GM18507 (cell line): ENCODE measurements around the gene IGFBP6.
"Not testable (repeated sequence)": the region's sequence is repeated elsewhere in the genome, so short reads cannot be mapped to it uniquely, and the experiment has no call there.

Source experiments
- DNase-seq: peaks from one replicate; pipeline ENCODE4 v3.0.0; 2011; ENCODE audit warnings: low read depth; ENCODE audit not compliant: insufficient read length; ENCODE audit errors: extremely low spot score
- FAIRE-seq: peaks from 2 replicates; lab custom pipeline; 2011; peaks lifted over from hg19 to GRCh38; lab: Jason Lieb, UNC

Gene IGFBP6

GRCh38 chr12:53094394-53094787, 3.1 kb upstream of the IGFBP6 start:
- FAIRE-seq (no peak), DNase-seq (no peak)

DNA sequence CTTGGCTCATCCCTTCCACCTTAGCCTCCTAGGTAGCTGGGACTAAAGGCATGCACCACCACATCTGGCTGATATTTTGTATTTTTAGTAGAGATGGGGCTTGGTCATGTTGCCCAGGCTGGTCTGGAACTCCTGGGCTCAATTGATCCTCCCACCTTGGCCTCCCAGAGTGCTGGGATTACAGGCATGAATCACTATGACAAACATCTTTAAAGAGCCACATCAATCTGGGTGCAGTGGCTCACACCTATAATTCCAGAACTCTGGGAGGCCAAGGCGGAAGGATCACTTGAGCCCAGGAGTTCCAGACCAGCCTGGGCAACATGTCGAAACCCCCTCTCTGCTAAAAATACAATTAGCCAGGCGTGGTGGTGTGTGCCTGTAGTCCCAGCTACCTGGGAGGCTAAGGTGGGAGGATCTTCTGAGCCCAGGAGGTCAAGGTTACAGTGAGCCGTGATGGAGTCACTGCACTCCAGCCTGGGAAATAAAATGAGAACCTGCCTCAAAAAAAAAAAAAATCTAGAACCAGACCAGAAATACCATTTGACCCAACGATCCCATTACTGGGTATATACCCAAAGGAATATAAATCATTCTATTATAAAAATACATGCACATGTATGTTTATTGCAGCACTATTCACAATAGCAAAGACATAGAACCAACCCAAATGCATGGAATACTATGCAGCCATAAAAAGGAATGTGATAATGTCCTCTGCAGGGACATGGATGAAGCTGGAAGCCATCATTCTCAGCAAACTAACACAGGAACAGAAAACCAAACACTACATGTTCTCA, 2.5 kb upstream of the IGFBP6 start:
- not testable (repeated sequence) for DNase-seq, FAIRE-seq

GRCh38 chr12:53095596-53095895, 1.9 kb upstream of the IGFBP6 start:
- FAIRE-seq, DNase-seq: not testable (repeated sequence)

DNA sequence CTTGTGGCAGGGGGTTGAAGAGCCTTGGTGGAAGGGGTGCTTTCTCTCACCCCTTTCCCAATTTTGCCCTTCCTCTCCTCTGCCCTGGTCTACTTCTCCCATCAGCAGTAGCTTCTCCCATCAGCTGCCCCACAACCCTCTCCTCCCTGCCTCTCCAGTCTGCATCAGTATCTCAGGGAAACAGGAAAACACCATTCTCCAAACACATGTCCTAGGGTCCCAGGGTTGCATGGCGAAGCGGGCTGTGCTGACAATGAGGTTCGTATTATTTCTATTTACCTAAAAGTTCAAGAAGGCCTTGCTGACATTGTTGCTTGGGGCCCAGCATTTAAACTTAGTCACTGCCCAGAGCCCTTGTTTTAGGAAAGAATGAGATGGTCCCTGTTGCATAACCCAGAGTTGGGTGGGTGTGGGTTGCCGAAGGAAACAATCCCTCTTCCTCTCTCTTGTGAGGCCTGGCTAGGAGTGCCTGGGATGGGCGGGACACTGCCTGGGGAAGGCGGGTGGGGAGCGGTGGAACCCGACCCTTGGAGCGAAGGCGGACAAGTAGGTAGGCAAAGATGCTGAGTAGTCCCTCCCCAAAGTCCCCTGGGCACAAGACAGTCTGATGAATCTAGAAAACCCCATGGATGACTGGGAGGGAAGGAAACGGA, 1.3 kb upstream of the IGFBP6 start:
- no peak for DNase-seq

DNA sequence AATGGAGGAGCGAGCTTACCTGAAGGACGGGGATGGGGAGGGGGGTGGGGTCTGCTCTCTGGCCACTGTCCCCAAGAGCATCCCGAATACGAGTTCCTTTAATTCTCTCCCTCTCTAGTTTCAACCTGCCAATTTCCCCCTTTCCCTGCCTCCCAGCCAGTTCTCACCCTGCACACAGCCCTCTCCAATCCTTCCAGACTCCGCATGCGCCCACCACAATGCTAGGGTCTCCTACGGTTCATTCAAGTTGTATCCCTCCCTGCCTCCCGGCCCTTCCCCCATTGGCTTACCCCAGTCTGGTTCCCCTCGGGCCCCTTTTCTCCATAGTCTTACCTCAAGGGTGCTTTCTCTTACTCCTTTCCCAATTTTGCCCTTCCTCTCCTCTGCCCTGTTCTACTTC, 708 bp upstream of the IGFBP6 start:
- FAIRE-seq (no peak), DNase-seq (no peak)

More for the DNA sequence above, 1.3 kb upstream of the IGFBP6 start:
- FAIRE-seq: no peak

- no peak for FAIRE-seq
Observed at GRCh38 chr12:53097207-53097563, 282 bp upstream of the IGFBP6 start.

DNA sequence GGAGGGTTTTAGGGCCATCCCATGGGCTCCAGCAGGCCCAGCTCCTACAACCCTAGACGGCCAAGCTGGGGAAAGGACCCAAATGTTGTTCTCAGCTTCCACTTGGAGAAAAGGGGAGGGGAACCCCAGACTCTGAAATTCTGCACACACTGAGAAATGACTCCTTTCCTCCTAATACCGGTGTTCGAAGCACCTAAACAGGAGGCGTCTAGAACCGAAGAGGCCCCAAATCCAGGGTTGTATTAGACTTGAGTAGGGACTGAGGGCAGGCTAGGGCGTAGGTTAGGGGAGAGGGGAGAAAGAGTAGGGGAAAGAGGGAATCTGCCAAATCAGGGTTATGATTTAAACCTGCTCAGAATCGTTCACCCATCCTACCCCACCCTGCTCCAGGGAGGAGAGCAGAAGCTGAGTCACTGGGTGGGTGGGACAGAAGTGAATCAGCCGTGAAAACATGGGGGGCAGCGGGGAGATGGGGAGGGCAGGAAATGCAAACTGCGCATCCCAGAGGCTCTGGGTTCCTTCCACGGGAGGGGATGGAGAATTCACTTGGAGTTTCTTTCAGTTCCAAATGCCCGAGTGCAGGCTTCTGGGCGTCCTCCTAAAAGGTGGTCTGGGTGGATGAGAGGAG, 1.0 kb downstream of the IGFBP6 start:
- FAIRE-seq (no peak), DNase-seq (no peak)

More at GRCh38 chr12:53097207-53097563, 282 bp upstream of the IGFBP6 start:
- no peak for DNase-seq

DNA sequence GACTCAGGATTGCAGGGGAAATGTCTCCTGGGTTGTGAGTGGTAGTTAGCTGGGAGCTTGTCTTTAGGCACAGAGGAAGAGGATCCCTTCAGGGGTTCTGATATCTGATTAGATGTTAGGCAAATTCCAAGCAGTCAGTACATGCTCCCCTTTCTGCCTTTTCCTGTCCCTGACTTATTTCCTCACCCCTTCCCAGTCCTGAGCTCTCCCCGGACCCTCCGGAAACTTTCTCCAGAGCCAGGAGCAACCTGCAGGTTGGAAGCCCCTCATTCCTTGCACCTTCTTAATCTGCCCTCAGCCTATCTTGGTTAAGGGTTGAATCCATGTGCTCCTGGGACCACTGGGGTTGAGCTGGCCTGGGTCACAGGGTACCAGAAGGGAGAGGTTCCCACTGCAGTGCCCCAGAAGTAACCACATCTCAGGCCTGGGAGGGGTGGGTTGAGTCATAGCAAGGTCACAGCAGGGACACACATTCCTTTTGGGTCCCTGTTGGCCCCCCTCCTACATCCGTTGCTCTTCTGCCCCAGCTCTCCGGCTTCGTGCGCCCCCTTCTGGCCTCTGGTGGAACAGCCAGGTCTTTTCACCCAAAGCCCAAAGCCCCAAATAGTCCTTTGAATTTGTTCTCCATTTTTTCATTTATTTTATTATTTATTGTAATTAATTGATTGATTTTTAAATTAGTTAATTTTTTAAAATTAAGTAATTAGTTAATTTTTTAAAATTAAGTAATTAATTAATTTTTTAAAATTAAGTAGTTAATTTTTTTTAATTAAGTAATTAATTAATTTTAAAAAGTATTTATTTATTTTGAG, 1.8 kb downstream of the IGFBP6 start:
- peak; percentile 69 for FAIRE-seq

DNA sequence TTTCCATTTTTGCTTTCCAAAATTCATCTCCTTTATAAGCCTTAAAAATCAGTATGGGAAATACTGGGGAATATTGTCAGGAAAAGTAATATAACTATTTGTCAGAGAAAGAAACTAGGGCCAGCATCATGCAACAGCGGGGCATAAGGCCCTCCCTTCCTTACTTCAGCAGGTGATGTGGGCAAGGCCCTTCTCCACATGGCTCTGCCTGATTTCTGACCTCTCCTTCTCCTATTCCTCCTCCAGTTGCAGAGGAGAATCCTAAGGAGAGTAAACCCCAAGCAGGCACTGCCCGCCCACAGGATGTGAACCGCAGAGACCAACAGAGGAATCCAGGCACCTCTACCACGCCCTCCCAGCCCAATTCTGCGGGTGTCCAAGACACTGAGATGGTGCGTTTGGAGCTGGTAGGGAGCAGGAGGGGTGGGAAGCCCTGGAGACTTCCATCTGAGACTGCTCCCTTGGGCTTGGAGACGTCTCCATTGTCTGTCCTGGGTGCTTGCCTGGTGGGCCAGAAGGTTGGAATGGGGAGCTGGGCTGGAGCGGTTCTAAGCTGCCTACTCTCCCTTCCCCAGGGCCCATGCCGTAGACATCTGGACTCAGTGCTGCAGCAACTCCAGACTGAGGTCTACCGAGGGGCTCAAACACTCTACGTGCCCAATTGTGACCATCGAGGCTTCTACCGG, 3.1 kb downstream of the IGFBP6 start:
- DNase-seq: no peak
- no peak for FAIRE-seq

More for the DNA sequence above, 1.8 kb downstream of the IGFBP6 start:
- DNase-seq: peak; percentile 51

- no peak for FAIRE-seq
- no peak for DNase-seq
Observed at GRCh38 chr12:53101266-53101665, 3.8 kb downstream of the IGFBP6 start.

DNA sequence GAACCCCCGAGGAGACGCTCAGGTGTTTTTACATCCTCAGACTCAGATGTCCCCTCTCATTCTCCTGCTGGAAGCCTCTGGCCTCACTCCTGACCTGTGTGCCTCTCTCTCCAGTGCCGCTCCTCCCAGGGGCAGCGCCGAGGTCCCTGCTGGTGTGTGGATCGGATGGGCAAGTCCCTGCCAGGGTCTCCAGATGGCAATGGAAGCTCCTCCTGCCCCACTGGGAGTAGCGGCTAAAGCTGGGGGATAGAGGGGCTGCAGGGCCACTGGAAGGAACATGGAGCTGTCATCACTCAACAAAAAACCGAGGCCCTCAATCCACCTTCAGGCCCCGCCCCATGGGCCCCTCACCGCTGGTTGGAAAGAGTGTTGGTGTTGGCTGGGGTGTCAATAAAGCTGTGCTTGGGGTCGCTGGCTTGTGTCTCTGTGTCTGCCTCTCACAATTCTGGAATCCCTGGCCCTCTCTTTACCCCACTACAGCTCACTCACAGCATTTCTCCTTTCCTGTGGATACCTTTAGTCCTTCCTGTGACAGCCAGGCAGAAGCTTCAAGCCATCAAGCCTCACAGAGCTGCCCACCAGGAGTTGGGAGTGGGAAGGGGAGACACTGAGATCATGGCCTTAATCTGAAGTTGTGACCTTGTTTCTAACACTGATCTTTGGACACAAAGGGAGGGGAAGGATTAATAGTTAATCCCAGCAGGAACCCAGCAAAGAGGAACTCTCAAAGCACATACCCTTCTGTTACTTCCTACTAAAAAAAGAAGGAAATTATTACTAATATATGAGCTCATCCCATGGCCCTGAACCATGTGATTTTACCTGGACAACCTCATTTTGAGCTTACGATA, 4.7 kb downstream of the IGFBP6 start:
- no peak for DNase-seq
- no peak for FAIRE-seq

DNA sequence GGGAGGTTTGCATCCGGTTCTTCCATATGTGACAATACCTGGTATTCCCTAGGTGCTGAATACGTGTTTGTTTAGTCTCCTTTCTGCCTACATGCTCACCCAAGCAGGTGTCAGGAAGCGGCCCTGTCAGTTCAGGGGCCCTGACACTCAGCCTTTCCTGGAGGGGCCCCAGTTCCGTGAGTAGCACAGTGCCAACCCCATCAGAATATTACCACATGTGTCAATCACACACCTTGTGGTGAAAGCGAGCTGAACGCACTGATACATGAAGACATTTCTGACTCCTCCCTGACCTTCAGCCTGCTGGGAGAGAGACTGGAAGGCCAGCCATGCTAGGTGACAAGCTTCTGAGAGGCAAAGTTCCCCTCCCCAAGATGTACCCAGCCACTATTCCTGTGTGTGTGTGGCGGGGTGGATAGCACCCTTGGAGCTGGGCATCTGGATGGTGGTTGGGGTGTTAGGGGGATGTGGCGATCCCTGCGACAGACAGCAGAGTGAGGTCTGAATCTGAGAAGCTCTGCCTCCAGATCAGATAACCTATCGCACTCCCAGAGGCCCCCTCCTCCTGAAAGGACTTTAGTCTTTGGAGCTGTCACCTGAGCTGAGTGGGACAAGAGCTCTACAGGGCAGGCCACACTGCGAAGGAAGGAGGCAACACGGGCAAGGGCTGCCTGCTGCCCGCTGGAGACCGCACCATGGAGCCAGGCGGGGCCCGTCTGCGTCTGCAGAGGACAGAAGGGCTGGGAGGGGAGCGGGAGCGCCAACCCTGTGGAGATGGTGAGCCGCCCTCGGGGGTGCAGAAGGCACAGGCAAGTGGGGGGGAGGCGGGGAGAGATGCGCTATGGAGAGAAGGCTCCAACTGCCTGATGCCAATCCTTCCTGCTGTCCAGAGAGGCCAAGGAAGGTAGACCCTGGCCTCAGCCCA, 5.7 kb downstream of the IGFBP6 start, which contains the start of gene SOAT2:
Gene SOAT2 (plus strand): TSS at position 604 of the 925 bp plus-strand sequence. CDS start 92 bp downstream, at position 696.
- FAIRE-seq: peak; percentile 90

DNA sequence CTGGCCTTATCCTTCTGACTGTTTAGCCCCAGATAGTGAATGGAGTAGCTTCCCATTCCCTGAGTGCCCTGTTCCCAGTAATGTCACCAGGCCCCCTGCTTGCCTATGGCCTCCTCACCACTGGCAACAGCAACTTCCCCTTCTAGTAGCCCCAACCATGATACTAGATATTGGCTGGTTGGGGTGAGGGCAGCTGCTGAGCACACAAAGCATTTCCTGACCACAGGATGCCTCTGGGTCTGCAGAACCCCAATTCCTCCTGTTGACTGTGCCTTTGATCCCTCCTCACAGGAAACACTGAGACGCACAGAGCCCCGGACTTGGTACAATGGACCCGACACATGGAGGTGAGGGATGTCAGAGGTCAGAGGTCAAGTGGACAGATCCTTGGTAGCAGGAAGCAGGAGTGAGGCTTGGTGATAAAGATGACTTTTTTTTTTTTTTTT, 6.4 kb downstream of the IGFBP6 start:
- DNase-seq (no peak), FAIRE-seq (peak; percentile 78)

More for the DNA sequence above, 5.7 kb downstream of the IGFBP6 start, which contains the start of gene SOAT2:
- DNase-seq: peak; percentile 58

DNA sequence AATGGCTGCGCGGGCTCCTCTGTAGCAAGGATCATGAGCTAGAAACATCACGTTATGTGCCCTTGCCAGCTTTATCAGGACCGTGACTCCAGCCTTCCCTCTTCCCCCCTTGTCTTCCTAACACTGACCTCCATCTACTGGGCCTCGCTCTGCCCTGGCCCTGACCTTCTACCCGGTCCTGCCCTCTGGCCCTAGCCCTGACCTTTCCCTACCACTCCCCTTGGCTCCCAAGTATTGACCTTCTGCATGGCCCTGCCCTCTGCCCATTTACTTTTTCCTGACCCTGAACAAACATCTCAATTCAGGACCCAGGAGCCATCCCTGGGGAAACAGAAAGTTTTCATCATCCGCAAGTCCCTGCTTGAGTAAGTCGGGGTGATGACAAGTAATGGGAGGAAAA, 7.8 kb downstream of the IGFBP6 start:
- no peak for DNase-seq
- no peak for FAIRE-seq

DNA sequence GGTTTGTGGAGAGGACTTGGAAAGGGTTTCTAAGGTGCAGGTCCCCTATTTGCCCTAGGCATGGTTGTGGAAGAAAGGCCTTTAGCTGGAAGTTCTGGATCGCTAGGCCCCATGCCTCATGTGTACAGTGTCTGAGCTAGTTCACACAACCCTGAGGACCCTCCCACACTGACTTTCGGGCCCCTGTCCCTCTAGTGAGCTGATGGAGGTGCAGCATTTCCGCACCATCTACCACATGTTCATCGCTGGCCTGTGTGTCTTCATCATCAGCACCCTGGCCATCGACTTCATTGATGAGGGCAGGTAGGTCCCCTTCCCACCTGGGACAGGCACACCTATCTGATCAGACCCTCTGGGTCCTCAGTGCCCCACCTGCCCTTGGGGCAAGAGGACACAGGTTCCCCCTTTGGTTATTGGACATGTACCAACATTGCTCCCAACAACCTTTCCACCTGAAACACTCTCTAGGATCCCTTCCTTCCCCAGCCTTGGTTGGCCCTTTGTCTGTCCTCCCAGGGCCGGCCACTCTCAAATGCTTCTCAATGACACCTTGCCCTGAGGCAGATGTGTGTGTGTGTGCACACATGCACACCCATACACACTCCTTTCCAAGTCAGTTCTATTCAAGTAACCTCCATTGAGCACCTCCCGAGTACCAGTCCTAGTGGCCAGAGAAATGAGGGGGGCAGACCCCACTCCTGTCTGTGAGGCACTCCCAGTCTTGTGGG, 8.4 kb downstream of the IGFBP6 start:
- no peak for FAIRE-seq
- no peak for DNase-seq

- DNase-seq: no peak
- FAIRE-seq: no peak
Observed at GRCh38 chr12:53107122-53107521, 9.7 kb downstream of the IGFBP6 start.

GRCh38 chr12:53112431-53112830, 15.0 kb downstream of the IGFBP6 start:
- FAIRE-seq, DNase-seq: not testable (repeated sequence)
